HG03066 (cell line): ENCODE data around the gene GNB1L.
A peak's percentile ranks its signal among the peaks of the same experiment; 100 is the strongest.

Experiments used
- ATAC-seq: cut with Tn5 transposase; IDR thresholded peaks from one replicate; pipeline ENCODE4 v1.9.1; 2021; ENCODE audit warnings: low read depth; ENCODE audit not compliant: unreplicated experiment

Gene GNB1L

DNA sequence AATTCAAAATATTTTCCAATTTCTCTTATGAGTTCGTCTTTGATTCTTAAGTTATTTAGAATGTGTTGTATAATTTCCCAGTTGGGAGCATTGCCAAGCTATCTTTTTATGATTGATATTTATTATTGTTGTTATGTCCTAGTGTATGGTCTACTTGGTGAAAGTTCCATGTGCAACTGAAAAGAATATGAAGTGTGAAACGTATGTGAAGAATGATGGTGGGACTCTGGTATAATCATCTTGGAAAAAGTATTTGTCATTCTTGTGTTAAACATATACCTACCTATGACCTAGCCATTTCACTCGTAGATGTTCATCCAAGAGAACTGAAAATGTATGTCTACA, 12.0 kb upstream of the GNB1L start:
- ATAC-seq = no peak

DNA sequence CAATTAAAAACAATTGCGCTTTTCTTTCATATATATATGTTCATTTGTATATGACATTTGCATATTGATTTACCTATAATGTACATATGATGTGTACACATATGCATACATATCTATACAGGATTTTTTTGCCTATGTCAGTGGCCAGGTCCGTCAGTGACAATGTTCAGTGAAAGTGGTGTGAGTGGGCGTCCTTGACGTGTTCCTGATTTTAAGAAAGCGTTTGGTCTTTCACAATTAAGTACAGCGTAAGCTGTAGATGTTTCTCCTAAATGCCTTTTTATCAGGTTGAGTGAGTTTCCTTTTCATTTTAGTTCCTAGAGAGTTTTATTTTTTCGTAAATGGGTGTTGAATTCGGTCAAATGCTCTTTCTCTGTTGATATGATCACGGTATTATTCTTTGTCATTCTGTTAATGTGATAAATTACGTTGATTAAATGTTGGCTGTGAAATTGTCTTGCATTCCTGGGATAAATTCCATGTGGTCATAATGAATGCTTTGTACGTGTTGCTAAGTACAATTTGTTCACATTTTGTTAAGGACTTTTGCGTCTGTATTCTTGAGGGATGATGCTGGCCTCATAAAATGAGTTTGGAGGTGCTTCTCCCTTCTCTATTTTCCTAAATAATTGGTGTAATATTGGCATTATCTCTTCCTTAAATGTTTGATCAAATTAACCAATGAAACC, 10.6 kb upstream of the GNB1L start:
- no peak for ATAC-seq

DNA sequence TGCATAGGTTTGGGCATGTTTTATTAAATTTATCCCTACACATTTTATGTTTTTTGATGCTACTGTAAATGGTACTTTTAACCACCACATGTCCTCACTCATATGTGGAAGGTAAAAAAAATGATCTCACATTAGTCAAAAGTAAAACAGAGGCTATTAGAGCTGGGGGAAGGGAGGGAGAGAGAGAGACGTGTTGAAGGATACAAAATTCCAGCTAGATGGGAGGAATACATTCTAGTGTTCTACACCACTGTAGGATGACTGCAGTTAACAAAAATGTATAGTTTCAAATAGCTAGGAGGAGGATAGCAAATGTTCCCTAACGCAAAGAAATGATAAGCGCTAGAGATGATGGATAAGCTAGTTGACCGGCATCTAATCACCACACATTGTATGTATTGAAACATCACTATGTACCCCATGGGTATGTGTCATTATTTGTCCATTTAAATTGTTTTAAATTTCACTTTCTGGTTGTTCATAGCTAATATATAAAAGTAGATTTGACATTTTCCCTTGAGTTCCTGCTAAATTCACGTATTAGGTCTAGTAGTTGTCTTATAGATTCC, 9.9 kb upstream of the GNB1L start:
- no peak for ATAC-seq

DNA sequence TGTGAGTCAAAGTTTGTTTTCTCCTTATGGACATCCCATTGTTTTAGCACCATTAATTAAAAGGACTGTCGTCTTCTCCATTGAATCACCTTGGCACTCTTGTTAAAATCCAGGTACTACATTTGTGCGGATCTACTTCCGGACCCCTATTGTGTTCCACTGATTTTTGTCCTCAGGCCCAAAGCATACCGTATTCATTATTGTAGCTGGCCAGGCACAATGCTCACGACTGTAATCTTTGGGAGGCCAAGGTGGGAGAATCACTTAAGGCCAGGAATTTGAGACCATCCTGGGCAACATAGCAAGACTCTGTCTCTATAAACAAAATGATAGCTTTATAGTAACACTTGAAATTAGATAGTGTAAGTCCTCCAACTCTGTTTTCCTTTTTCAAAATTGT, 8.9 kb upstream of the GNB1L start:
- ATAC-seq = no peak

DNA sequence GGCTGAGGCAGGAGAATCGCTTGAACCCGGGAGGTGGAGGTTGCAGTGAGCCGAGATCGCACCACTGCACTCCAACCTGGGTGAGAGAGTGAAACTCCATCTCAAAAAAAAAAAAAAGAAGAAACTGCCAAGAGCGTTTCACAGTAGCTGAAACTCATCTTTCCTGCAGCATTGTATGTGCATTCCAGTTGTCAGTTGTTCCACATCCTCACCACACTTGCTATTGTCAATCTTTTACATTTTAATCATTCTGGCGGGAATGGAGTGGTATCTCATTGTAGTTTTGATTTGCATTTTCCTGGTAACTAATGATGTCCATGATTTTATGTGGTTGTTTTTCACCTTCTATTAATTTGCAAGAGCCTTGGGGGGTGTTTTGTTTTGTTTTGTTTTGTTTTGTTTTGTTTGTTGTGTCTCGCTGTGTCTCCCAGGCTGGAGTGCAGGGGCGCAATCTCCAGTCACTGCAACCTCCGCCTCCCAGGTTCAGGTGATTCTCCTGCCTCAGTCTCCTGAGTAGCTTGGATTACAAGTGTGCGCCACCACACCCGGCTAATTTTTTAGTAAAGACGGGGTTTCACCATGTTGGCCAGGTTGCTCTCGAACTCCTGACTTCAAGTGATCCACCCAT, 8.1 kb upstream of the GNB1L start:
- ATAC-seq = no peak

DNA sequence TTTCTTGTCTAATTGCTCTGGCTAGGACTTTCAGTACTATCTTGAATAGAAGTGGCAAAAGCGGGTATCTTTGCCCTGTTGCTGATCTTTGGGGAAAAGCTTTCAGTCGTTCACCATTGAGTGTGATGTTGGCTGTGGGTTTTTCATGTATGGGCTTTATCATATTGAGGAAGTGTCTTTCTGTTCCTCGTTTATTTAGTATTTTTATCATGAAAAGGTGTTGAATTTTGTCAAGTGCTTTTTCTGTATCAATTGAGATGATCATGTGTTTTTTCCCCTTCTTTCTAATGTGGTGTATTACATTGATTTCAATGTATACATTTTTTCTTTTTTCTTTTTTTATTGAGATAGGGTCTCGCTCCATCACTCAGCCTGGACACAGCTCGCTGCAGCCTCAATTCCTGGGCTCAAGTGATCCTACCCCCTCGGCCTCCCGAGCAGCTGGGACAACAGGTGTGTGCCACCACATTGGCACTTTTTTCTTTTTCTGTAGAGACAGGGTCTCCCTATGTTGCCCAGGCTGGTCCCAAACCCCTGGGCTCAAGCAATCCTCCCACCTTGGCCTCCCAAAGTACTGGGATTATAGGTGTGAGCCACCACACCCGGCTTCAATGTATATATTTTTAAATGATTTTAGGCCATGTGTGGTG, 5.3 kb upstream of the GNB1L start:
- ATAC-seq = no peak

DNA sequence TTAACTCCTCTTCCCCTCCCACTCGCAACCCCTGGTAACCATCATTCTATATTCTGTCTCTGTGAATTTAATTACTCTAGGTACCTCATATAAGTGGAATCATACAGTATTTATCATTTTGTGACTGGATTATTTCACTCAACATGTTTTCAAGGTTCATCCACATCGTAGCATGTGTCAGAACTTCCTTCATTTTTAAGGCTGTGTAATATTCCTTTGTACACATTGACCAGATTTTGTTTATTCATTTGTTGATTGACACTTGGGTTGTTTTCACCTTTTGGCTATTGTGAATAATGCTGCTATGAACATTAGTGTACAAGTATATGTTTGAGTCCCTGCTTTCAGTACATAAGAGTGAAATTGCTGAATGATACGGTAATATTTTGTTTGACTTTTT, 2.7 kb upstream of the GNB1L start:
- no peak for ATAC-seq

DNA sequence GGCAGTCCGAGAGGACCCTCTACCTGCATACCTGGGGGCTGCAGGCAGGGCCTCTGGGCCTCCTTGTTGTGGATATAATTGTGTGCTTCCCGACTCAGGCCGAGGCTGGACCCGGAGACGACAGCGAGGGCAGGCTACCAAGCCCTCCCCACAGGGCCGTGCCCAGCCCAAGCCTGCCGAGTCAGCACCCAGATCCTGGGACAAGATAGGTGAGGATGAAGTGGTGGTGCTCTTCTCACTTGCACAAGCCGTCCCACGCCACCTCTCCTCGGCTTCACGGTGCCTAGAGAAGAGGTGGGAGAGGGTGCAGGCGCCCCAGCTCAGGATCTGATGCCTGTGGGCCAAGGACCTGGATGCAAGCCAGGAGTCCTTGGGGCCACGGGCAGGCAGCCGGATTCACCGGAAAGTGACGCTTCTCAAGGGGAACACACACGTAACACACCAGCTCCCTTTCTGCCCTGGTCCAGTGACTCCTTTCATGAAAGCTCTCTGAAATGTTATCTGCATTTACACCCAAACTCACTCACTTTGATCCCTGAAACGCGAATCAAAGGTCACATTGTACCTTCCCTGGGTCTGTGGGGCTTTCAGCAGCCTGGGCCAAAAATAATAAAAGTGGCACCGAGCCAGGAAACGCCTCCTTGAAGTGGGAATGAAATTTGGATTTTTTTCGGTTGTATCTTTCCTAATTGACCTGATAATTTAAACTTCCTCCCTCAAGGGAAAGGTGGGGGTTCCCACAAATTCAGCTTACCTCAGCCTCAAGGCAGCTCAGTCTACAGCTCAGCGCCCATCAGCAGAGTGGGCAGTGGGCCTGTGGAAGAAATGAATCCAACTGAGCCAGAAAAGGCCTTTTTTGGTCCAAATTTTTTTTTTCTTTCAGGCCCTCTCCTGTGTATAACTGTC, 1.1 kb upstream of the GNB1L start:
- ATAC-seq = peak; percentile 28

DNA sequence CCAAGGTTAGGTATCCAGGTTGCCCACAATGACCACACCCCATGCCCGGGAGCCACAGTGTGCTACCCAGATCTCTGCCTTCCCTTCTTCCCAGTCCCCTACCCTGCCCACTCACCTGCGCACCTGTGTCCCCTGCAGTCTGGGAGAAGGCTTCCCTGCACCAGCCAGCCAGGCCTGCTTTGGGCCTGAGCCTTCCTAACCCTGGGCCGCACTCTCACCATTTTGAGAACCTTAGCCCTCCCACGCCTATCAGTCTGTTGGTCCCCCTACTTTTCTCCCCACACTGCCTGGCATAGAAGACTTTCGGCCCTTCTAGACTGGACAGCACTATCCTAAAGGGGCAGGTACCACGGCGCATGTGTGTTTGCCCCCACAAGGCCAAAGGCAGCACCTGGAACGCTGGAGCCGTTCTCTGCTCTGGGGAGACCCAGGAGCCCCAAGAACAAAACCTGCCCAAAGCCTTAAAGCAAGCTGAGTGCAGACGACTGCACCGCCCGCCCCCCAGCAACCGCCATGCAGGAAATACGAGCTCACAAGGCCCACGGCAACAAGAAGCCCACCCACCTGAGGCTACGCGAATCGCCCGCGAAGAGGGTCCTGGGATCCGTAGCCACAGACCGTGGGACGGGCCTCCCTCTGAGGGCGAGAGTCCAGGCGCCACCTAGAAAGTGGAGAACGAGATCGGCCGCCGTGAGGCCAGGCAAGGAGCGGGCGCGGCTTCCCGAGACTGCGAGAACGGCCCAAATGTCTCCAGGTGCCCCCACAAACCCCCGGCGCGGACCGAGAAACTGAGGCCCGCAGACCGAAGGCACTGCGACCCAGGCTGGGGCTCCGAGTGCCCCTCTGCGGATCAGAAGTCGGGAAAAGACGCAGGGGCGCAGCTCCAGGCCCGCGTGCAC, 546 bp downstream of the GNB1L start:
- ATAC-seq = peak; percentile 11

DNA sequence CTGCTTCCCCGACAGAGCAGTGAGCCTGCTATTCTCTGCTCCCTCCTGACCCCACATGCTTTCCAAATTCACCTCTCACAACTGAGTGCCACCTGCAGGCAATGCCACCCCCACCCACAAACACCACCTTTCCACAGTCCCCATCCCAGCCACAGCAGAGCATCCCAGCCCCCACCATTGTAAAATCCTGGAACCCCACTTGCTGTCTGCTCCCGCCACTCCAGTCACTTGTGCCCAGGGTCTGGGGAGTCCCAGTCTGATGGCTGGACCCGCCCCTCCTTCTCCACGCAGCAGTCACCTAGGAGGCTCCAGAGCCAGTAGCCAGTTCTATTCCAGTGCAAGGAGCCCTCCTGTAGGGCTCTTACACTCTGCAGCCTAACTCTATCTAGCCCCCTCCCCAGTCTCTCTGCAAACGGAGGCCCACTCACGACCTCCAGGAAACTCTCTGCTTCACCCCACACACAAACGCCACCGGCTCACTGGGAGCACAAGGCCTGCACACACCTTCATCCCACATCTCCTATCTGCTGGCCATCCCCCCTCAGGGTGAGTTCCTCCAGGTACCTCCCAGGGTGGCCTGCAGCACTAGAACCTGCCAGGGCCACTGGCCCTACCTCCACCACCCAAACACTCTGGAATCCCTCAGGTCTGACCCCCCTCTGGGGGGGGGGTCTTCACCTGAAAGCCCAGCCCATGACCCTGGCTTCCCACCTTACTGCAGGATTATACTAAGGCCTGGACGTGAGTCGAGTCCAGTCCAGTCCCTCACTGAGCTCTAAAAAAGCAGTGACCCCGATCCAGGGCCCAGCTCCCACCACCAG, 1.4 kb downstream of the GNB1L start:
- ATAC-seq = no peak

DNA sequence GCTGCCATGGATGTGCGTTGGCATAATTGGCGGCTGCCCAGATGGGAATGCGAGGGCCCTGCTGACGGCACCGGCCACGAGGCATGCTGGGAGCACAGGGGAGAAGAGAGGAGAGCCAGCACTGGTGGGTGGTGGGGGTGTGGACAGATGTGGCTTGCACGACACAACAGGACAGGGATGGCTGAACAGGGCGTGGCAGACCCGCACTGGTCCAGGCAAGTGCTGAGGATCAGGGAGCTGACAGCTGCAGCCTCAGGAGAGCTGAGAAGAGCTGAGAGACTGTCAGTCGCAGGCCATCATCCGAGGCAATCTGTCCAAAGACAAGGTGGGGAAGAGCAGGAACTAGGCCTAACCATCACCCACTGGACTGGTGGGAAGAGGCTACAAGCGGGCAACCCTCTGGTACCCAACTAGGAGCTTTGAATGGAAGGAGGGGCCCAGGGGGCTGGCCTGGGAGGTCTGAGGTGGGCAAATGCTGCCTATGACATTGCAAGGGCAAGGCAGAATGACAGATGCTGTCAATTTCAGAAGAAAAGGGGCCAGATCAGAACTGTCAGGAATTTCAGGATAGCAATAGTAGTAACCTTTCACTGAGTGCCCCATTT, 2.4 kb downstream of the GNB1L start:
- ATAC-seq = no peak

DNA sequence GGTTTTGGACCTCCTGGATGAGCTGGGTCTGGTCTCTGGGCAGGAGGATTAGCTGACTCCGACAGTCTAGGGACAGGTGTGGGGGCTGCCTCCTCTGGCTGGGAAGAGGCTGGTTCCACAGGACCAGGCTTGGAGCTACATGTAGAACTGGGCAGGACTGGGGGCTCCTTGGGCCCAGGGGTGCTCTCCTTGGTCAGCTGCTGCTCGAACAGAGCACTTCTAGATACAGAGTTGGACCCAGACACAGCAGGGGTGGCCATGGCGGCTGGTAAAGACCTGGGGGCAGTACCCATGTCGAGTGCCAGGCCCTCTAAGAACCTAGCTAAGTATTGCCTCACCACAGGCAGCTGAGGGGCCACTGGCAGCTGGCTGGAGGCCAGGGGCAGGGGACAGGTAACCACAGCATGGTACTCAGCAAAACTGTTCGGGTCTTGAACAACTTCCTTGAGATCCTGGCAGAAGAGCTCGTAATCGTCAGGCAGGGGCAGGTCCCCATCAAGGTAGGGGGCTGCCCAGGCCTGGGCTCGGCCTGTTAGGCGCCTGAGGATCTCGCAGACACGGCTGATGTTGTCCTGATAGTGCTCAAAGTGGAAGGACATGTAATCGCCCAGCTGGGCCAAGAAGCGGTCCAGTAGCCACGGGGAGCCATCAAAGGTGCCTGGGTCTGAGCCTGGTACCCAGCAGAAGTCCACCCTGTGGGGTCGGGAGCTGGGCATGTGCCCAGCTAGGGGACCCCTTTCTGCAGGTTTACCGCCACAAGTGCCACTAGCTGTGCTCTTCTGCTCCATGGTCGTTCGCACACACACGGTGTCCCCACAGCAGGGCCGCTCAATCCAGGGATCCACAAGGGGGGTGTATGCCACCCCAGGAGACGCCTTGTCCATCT, 3.1 kb downstream of the GNB1L start:
- no peak for ATAC-seq

DNA sequence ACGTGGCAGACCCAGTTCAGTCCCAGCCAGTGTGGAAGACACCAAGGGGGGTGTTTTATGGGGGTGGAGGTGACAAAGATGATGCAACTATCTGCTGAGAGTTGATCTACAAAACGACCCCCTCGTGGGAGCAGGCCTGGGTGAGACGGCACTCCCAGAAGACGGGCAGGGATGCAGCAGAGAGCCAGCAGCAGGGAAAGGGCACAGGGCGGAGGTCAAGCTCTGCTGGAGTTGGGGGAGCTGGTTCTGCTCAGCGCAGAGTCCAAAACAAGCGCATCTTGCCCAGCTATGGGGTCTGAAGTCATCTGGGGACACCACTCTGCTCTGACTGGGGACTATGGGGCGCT, 3.9 kb downstream of the GNB1L start:
- ATAC-seq = no peak

DNA sequence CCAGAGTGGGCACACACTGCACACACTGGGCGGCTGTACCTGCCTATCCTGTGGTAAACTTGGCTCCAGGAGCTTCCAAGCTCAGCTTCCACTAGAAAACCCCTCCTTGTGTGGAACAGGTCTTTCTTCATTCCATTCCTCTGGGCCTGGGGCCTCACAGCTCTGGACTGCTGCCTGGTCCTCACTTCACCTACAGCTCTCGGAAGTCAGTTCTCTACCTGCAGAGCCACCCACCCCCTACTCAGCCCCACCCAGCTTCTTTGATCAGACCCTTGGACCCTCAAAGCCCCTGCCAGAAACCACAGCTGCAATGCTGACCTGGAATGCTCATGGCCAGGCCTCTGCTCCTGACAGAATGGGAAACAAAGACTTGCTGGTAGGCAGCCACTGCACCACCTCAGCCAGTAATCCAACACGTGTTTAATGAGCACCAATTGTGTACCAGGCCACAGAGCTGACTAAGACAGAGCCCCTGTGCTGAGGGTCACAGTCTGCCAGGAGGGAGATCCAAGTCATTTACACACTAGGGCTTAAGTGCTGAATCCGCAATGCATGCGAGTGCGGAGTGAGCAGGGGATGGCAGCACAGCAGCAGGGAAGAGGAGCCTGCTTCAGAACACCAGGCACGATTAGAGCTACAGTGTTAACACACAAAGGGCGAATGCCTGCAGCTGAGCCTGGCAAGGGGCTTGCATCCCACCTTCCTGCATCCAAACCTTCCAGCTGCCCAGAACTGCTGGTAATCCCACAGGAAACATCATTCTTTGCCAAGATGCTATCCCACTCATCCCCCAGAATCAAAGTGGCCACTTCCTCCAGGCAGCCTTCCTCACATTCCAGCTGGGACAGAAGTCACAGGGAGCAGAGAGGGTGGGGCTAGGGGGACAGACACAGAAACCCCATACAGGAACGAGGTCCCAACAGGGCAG, 4.6 kb downstream of the GNB1L start:
- no peak for ATAC-seq

DNA sequence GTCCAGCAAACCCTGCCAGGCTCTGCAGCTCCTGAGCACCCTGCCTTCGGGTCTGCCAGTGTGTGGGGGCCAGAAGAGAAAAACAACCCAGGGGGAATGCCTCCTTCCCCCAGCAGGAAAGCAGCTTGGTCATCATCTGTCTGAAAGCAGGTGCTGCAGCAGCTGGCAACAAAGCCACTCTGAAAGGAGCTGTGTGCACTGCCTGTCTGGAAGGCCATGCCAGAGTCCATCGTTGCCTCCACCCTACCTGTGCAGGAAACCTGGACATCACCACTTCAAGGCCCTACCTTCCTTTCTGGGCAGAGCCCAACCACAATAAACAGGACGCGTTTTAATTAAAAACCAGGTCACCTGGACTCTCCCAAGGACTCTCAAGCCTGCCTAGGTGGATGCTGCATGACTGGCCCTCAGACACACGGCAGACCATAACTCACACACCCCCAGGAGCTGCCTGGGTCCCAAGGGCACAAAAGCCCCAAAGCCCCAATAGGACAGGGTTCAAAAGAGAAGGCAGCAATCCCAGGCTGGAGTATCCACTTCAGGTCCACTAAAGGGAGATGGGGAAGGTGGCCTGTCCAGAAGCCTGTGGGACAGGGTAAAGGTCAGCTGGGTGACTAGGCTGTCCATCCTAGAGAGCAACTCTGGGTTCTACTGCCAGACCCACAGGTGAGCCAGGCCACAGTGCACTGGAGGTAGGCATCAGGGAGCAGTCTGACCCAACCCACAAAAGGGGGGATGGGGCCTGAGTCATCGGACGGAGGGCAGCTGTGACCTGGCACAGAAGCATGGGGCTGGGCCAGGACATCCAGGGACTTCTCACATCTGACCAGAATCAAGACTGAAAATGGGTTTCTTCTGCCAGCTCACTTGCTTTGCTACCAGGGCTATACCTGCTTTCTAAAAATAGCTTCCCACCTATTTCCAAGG, 6.1 kb downstream of the GNB1L start:
- ATAC-seq = no peak

DNA sequence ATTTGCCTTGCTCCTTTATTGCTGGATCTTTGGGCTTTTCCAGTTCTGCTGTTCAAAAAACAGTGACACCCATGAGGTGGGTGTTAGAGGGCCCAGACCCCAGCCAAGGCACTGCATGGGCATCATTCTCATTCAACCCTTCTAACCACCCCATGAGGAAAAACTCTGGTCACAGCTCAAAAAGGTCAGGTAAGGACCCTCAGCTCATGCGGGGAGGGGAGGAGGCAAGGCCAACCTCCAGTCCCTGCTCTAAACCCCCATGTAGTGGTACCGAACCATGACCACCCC, 7.4 kb downstream of the GNB1L start:
- no peak for ATAC-seq
